Right lobe of liver (tissue), 6 donors: ENCODE measurements around the gene IGSF6. TPM values are rescaled to one million over a fixed set of nuclear protein-coding genes. Genes with fewer than 3 reads are reported as not detected.

Source experiments
- ATAC-seq, 4 donors: fragments of 200-7000 bp; cut with Tn5 transposase; one replicate each; pipeline ENCODE4 v1.9.1; 2020; ENCODE audit warnings: mild to moderate bottlenecking in 4 of 4, moderate library complexity in 4 of 4
- DNase-seq, 3 donors: peaks; one replicate each; pipeline ENCODE4 v3.0.0-alpha.2; 2020
- H3K27ac ChIP-seq, 3 donors: fragments of 200-600 bp; one replicate each; pipeline ENCODE4 v1.8.0; 2022
- H3K27me3 ChIP-seq, 2 donors: fragments of 200-600 bp; one replicate each; pipeline ENCODE4 v1.8.0; 2022
- H3K36me3 ChIP-seq, 4 donors: fragments of 200-600 bp; sonication (generic) in 1 of 4; one replicate each; pipeline versions ENCODE4 v1.5.1 to v1.8.0; 2017 to 2022; ENCODE audit warnings: control low read depth in 1 of 4
- H3K4me1 ChIP-seq, 4 donors: fragments of 200-600 bp; sonication (generic) in 1 of 4; one replicate each; pipeline versions ENCODE4 v1.5.1 to v1.8.0; 2017 to 2022; ENCODE audit warnings: control low read depth in 1 of 4
- H3K4me3 ChIP-seq, 3 donors: fragments of 200-600 bp; one replicate each; pipeline ENCODE4 v1.8.0; 2022
- H3K9me3 ChIP-seq, 4 donors: fragments of 200-600 bp; sonication (generic) in 1 of 4; one replicate each; pipeline versions ENCODE4 v1.5.1 to v1.8.0; 2017 to 2022; ENCODE audit warnings: control low read depth in 1 of 4
- POLR2A ChIP-seq: fragments of 450-650 bp; IDR thresholded peaks from one replicate; pipeline ENCODE4 v1.6.1; 2017; ENCODE audit warnings: antibody characterized with exemption, mild to moderate bottlenecking
- WGBS: methylation state at CpG from one replicate; pipeline ENCODE4 v1.1.6; 2018; ENCODE audit warnings: low coverage, low lambda C conversion rate; ENCODE audit not compliant: insufficient coverage; ENCODE audit errors: missing lambda C conversion rate; 5-methylcytosine and 5-hydroxymethylcytosine counted together
- intact Hi-C, 2 donors: fragments of 100-400 bp; cut with DNase I; formaldehyde crosslinking; loops; one replicate each; pipeline versions ENCODE4 v1.11.2 to v1.14.1; 2022
- total RNA-seq, 6 experiments: library from RNA; depleted of rRNA in 2 of 6; stranded (reverse); fragments of >200 nt in 2 of 6; fragmentation: NEBNext Ultra II Directional in 3 of 6; extraction: Animal tissue kit (Norgen Biotek cat#: 25700) in 3 of 6; gene quantifications; one replicate each; pipeline versions ENCODE4 v1.1.0 to v1.2.4, GENCODE V29; 2016 to 2023
- TF ChIP-seq, protein P1 (sequence below), 4 donors: fragments of 200-600 bp in 3 of 4; fragments of 450-650 bp in 1 of 4; IDR thresholded peaks; one replicate each; pipeline versions ENCODE4 v1.5.1 to v1.8.0; 2016 to 2022; ENCODE audit warnings: antibody characterized with exemption in 4 of 4, mild to moderate bottlenecking in 2 of 4
- donor health status: DM: no; HTN: yes; CAD: no.
- donor health status: DM: no; HTN: no; CAD: no.
- donor health status: DM: no; HTN: no; CAD: no.
- donor health status: DM: no; HTN: yes; CAD: no.
- donor health status: DM: no; HTN: yes; CAD: no.

IGSF6 gene
- total RNA-seq, 6 experiments from 2014 or later, result 1.9 to 20.5 (median 3.4) TPM

- 40% methylated on average over 1 of the region's 3 CpGs for WGBS
- no peak for TF ChIP-seq POLR2A
- TF ChIP-seq, protein P1, sequence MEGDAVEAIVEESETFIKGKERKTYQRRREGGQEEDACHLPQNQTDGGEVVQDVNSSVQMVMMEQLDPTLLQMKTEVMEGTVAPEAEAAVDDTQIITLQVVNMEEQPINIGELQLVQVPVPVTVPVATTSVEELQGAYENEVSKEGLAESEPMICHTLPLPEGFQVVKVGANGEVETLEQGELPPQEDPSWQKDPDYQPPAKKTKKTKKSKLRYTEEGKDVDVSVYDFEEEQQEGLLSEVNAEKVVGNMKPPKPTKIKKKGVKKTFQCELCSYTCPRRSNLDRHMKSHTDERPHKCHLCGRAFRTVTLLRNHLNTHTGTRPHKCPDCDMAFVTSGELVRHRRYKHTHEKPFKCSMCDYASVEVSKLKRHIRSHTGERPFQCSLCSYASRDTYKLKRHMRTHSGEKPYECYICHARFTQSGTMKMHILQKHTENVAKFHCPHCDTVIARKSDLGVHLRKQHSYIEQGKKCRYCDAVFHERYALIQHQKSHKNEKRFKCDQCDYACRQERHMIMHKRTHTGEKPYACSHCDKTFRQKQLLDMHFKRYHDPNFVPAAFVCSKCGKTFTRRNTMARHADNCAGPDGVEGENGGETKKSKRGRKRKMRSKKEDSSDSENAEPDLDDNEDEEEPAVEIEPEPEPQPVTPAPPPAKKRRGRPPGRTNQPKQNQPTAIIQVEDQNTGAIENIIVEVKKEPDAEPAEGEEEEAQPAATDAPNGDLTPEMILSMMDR (IDR thresholded peaks at IDR 0.05), result no peak
- Histone ChIP-seq H3K4me1 (peaks cover 0 to 10% (median 5%) of the 10 kb centered on the region in 4 donors), H3K27me3 (no peaks in the 10 kb centered on the region), H3K4me3 (no peak overlapping the region), H3K27ac (no peak overlapping the region), H3K9me3 (no peaks in the 10 kb centered on the region), H3K36me3 (no peaks in the 10 kb centered on the region)
- intact Hi-C loops, result no loop called here
- ATAC-seq (no peak), DNase-seq (no peak)
Measured at GRCh38 chr16:21603928-21604327, 48.5 kb downstream of the IGSF6 start.

GRCh38 chr16:21602785-21603184 is 49.6 kb downstream of the IGSF6 start:
- no peak for ATAC-seq
- H3K27me3 ChIP-seq, result no peaks in the 10 kb centered on the region
- no peak for DNase-seq
- intact Hi-C loops, result no loop called here
- H3K4me1 ChIP-seq, result peaks cover 0 to 10% (median 5%) of the 10 kb centered on the region in 4 donors
- no peaks in the 10 kb centered on the region for H3K36me3 ChIP-seq
- no peaks in the 10 kb centered on the region for H3K9me3 ChIP-seq
- no peak overlapping the region for H3K4me3 ChIP-seq
- WGBS, result 100% methylated on average over 3 of the region's 3 CpGs
- TF ChIP-seq POLR2A, result no peak
- TF ChIP-seq, protein P1 (IDR thresholded peaks at IDR 0.05), result no peak
- no peak overlapping the region for H3K27ac ChIP-seq

DNA sequence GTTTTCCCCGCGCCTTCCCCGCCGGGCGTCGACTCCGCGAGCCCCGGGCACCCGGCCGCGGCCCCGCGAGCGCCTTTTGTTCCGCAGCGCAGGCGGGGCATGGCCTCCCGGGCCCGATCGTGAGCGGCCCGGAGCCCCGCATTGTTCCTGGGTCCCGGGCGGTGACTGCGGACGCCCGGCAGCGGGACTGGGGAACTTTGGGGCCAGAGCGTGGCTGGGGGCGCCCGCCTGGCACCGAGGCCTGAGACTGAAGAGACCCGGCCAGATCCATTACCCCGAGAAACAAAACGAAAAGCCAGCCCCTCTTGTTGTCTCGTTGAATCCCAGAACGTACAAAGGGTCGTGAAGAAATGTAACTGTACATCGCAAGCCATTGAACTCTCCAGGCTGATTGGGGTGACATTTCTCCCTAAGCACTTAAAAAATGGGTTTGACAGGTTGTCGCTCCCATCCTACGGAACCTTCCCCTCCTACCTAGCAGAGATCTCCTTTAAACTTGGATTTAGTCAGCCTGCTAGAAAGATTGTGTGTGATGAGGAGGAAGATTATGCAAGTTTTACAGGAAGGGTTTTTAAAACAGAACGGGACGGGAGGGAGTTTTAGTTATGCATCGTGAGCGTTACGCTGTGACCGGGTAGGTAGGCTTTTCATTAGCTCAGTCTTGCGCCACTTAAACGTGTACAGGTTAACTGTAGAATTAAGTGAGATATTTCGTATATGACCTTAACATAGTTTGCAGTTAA is 52.2 kb downstream of the IGSF6 start:
- intact Hi-C loops, result no loop called here
- under 1% methylated on average over 19 of the region's 52 CpGs for WGBS
- Histone ChIP-seq H3K36me3 (no peaks in the 10 kb centered on the region), H3K4me3 (peak overlapping the region; percentile 82 to 90 (median 87)), H3K9me3 (no peaks in the 10 kb centered on the region), H3K27me3 (no peaks in the 10 kb centered on the region), H3K27ac (peak overlapping the region; percentile 67 to 91 (median 91)), H3K4me1 (peaks cover 0 to 10% (median 3%) of the 10 kb centered on the region in 4 donors)
- ATAC-seq (peak; percentile 1 to 24 (median 18)), DNase-seq (no peak)
- TF ChIP-seq, protein P1 (IDR thresholded peaks at IDR 0.05), result no peak
- no peak for TF ChIP-seq POLR2A

- no peaks in the 10 kb centered on the region for H3K27me3 ChIP-seq
- H3K4me3 ChIP-seq, result peak within 1 kb of the TSS; percentile 82 to 90 (median 87)
- 0% methylated on average over 4 of the region's 100 CpGs for WGBS
- TF ChIP-seq, protein P1 (IDR thresholded peaks at IDR 0.05), result no peak
- peak; percentile 85 for TF ChIP-seq POLR2A
- peaks cover 0 to 10% (median 3%) of the 10 kb centered on the region in 4 donors for H3K4me1 ChIP-seq
- no peaks in the 10 kb centered on the region for H3K36me3 ChIP-seq
- no peaks in the 10 kb centered on the region for H3K9me3 ChIP-seq
- intact Hi-C loops, result no loop called here
- ATAC-seq, result peak; percentile 97 to 99 (median 98)
- peak within 1 kb of the TSS; percentile 85 to 91 (median 91) for H3K27ac ChIP-seq
- peak; percentile 96 to 97 (median 97) for DNase-seq
Measured at GRCh38 chr16:21599122-21600030, 53.0 kb downstream of the IGSF6 start, which contains the start of gene METTL9. TSS of gene METTL9 (plus strand) at chr16:21599577. CDS start at chr16:21599734, 157 bp downstream.
